EL (cell line): ENCODE data around the gene HPN.
A peak's percentile ranks its signal among the peaks of the same experiment; 100 is the strongest.
"Not testable (repeated sequence)": the region's sequence is repeated elsewhere in the genome, so short reads cannot be mapped to it uniquely, and the experiment has no call there.

Source experiments
- DNase-seq: peaks from one replicate; pipeline ENCODE4 v3.0.0-alpha.2; 2016

The HPN gene

DNA sequence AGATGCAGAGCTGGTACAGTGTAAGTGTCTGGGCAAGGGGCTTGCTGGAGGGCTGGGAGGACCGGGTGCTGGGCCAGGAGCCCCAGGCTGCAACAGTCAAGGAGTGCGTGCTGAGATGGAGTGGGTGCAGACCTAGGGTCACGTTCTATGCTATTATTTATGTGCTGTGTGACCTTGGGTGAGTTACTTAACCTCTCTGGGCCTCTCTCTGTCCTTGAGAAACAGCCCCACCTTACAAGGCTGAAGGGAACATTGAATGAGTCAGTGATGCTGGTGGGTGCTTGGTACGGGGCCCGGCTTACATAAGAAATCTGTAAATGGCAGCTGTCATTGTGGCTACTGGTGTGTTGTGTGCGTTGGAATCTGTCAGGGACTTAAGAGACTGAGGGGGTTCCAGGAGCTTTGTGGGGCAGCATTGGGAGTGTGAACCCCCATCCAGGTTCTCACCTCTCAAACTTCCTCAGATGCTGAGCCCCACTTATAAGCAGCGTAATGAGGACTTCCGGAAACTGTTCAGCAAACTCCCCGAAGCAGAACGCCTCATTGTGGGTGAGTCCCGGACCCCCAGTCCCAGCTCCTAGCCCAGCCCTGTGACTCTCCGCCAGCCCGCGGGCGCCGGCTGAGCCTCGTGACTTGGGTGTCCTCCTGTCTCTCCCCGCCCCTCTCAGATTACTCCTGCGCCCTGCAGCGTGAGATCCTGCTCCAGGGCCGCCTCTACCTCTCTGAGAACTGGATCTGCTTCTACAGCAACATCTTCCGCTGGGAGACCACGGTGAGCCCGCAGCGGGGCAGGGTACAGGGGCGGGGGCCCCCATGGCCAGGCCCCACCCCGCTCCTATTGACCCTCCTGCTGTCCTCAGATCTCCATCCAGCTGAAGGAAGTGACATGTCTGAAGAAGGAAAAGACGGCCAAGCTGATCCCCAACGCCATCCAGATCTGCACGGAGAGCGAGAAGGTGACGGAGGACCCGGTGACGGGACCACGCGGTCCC is 31.8 kb upstream of the HPN start:
- DNase-seq, result no peak

- DNase-seq, result no peak
Measured at GRCh38 chr19:35011091-35011689, 30.3 kb upstream of the HPN start.

DNA sequence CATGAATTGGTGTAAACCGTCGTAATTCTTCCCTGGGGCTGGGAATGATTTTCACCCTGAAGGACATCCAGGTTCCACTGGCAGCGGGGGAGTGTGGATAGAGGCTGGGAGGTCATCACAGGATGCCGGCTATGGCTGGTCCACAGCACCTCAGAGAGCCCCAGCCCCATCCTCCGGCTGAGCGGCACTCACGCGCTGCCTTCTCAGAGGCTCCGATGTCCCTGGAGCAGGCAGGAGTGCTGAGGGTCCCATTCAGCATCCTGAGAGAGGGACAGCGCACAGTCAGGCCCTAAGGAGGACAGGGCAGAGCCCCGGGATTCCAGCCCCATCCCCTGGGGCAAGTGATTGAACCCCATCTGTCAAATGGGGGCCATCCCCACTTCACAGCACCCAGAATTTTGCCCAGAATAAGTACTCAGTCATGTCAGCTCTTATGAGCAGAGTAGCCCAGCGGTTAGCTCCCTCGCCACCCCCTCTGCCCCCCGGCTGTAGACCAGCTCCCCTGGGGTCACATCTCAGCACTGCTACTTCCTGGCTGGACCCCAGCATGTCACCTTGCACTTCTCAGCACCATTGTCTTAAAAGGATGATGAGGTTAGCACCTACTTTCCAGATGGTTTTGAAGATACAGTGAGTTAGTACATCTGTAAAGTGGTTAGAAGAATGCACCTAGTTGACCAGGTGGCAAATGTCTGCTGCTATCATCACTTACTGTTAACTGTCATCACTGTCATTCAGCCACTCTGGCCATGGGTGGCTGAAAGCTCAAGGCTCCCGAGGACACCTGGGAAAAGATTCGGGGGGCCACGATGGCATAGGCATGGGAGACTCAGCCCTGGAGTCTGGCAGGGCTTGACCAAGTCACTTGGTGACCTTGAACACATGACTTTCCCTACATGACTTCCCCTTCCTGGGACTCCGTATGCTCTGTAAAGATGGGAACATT is 29.5 kb upstream of the HPN start:
- DNase-seq, result no peak

DNA sequence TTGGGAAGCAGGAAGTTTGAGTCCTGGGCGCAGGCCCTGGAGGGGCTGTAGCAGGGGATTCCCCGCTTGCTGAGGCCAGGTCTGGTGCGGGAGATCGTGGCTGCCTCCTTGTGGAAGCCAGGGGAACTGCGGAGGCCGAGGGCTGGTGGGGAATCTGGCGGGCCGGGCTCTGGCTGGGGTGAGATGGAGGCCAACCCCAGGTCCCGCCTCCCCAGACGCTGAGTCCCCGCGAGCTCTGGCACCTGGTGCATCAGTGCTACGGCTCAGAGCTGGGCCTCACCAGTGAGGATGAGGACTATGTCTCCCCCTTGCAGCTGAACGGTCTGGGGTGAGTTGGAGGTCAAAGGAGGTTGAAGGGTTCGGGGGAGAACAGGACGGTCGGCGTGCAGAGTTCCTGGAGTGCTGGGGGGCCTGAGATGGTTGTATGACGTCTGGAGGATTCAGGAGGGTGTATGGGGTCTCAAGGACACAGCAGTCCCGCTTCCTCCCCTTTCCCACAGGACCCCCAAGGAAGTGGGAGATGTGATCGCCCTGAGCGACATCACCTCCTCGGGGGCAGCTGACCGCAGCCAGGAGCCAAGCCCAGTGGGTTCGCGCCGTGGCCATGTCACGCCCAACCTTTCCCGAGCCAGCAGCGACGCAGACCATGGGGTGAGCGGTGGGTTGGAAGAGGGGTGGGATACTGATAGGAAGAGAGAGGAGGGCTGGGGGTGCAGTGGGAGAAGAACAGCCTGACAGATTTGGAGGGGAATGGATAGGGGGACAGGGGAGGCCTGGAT is 28.3 kb upstream of the HPN start:
- DNase-seq, result peak; percentile 44

DNA sequence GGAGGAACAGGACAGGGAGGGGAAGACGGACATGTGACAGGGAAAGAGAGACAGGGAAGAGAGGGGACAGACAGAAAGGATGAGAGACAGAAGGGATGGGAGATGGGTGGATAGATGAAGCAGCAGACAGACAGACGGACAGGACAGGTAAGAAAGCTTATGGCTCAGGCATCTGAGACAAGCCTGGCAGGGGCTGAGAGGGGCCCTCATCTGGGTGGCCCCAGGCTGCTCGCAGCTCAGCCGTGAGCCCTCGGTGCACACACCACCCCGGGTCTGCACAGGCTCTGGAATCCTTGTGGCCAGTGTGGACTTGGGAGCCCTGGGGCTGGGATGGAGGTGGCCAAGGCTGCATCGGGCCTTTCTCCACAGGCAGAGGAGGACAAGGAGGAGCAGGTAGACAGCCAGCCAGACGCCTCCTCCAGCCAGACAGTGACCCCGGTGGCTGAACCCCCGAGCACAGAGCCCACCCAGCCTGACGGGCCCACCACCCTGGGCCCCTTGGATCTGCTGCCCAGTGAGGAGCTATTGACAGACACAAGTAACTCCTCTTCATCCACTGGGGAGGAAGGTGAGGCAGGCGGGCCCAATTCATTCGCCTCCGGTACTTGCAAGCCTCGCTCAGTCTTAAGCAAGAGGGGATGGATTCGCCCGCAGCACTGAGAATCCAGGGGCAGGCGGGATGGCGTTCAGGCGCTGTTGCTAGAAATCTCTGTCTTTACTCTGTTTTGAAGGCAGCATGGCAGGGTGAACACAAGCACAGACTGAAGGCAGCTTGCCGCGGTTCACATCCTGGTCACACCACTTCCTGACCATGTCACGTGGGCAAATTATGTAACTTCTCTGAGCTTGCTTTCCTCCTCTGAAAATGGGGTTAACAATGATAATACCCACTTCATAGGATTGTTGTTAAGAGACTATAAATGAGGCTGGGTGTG is 27.4 kb upstream of the HPN start:
- no peak for DNase-seq

DNA sequence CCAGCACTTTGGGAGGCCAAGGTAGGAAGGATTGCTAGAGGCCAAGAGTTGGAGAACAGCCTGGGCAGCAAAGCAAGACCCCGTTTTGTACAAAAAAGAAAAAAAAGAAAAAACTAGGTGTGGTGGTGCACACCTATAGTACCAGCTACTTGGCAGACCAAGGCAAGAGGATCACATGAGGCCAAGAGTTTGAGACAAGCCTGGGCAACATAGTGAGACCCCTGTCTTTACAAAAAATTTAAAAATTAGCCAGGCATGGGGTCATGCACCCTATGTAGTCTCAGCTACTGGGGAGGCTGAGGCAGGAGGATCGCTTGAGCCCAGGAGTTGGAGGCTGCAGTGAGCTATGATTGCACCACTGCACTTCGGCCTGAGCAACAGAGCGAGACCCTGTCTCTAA is 26.7 kb upstream of the HPN start:
- not testable (repeated sequence) for DNase-seq

DNA sequence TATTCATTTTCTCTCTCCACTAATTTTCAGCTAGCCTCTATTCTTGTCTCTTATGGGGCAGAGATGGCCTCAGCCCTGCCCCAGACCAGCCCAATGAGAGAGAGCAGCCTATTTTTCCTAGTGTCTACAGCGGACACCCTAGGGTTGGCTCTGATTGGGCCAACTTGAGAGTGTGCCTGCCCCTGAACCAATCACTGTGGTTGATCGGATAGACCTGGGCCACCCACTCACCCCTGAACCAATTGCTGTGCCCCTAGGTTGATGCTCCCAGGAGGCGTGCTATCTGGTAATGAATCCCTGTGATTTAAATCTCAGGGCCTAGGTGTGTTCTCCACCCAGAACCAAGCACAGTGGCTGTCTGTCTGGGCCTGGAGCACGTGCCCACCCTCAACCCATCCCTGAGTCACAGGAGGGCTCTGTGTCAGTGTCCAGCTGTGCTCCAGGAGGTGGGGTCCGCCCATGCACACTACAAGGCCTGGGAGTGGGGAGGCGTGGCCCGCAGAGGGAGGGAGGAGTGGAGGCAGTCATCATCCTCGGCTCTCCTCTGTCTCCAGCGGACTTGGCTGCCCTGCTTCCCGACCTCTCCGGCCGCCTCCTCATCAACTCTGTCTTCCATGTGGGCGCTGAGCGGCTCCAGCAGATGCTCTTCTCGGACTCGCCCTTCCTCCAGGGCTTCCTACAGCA is 26.1 kb upstream of the HPN start:
- no peak for DNase-seq

DNA sequence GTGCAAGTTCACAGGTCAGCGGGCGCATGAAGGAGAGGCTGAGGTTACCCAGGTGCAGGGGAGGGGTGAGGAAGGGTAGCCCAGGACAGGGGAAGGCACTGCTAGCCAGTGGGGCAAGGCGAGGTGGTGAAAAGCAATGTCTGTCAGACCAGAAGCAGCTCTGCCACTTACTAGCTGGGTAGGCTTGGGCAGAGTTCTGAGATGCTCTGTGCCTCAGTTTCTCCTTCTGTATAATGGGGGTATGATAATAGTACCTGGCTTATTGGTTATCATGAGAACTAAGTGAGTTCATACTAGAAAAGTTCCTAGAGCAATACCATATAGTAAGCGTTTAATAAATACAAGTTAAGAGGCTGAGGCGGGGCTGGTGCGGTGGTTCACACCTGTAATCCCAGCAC is 25.6 kb upstream of the HPN start:
- DNase-seq, result no peak

DNA sequence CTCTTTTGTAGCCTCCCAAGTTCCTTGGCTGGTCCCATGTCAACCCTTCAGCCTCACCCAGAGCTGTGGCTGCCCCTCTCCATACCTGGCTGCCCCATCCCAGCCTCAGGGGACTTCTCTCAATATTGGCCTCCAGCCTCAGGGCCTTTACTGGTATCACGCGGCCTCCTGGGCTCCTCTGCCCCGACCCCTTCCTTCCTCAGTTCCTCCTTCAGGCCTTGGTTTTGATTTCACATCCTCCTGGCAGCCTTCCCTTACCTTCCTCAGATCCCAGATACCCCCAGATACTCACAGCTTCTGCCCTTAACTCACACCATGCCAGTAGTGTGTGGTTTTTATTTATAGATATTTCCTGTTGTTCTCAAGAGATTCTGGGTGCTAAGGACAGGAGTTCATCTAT is 24.0 kb upstream of the HPN start:
- DNase-seq, result no peak

DNA sequence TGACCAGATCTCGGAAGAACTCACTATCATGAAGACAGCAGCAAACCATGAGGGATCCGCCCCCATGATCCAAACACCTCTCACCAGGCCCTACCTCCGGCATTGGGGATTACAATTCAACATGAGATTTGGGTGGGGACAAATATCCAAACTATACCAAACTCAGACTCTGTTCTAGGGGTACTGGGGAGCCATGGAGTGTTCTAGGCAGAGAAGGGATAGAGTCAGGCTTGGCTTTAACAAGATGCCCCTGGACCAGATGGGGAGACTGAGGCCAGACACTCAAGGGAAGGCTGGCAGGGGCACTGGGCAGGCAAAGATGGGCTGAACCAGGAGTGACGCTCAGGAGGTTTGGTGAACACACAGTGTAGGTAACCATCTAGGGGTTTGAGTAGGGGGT is 23.1 kb upstream of the HPN start:
- no peak for DNase-seq

DNA sequence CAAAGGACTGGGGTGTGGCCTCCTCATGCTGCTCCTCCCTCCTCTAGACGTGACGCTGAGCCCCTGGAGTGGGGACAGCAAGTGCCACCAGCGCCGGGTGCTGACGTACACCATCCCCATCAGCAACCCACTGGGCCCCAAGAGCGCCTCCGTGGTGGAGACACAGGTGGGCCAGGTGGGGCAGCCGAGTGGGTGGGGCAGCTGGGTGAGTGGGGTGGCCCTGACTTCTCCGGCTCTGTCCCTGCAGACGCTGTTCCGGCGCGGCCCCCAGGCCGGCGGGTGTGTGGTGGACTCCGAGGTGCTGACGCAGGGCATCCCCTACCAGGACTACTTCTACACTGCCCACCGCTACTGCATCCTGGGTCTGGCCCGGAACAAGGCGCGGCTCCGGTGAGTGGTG is 22.4 kb upstream of the HPN start:
- DNase-seq, result no peak

GRCh38 chr19:35021016-35021415 is 20.5 kb upstream of the HPN start:
- DNase-seq, result no peak

GRCh38 chr19:35021596-35021995 is 19.9 kb upstream of the HPN start:
- DNase-seq, result no peak

DNA sequence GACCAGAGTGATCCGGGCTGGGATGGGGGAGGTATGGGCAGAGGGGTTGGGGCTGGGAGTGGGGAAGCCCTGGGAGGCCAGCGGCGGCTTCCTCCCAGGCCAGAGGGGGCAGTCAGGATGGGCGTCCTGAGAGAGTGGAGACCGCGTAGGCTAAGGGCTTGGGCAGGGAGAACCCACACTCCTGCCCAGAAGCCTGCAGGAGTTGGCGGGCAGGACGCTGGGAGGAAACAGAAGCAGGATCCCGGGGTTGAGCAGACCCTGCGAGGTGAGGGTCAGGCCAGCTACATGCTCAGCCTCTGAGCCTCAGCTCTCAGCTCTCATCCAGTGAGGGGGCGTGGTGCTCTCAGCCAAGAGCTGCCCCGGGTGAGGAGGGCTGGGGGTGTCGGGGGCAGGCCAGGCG is 19.1 kb upstream of the HPN start:
- no peak for DNase-seq

- DNase-seq, result no peak
Measured at GRCh38 chr19:35023428-35023827, 18.1 kb upstream of the HPN start.

DNA sequence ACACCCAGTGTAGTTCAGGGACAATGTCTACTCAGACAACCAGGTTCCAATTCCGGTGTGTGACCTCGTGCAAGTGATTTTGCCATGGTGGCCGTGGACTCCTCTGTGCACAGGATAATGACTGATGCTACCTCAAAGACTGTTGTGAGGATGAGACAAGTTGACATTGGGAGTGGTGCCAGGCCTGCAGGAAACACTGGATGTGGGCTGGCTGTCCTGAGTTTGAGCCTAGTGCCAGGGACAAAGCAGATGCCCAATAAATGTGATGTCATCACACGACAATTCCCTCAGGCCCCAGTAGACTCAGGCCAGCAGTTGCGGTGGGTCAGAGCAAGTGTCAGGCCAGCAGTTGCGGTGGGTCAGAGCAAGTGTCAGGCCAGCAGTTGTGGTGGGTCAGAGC is 17.4 kb upstream of the HPN start:
- DNase-seq, result no peak

- no peak for DNase-seq
Measured at GRCh38 chr19:35025969-35026368, 15.6 kb upstream of the HPN start.

DNA sequence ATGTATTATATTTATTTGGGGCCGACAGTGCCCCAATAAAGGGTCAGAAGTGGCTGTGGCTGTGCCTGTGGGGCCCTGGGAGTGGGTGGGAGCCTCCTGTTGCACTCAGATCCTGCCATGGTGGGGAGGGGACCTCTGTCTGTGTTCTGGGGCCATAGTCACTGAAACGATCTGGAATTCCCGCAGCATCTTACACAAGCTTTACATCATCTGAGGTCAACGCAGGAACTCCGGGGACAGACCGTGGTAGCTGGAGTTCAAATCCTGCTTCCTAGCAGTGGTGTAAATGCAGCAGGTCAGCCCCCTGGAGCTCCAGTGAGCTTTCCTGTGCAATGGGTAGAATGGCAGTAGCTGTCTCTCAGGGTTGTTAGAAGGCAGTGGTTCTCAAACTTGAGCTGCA is 15.1 kb upstream of the HPN start:
- DNase-seq, result no peak

DNA sequence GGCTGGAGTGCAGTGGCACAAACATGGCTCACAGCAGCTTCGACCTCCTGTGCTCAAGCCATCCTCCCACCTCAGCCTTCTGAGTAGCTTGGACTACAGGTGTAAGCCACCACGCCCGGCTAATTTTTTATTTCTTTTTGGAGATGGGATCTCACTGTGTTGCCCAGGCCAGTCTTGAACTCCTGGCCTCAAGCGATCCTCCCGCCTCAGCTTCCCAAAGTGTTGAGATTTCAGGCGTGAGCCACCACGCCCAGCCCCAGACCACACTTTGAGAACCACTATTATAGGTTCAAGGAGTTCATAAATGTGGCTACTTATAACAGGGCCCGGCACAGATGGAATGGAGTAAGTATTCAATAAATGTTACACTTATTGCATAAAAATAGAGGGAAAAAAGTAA is 14.5 kb upstream of the HPN start:
- no peak for DNase-seq

DNA sequence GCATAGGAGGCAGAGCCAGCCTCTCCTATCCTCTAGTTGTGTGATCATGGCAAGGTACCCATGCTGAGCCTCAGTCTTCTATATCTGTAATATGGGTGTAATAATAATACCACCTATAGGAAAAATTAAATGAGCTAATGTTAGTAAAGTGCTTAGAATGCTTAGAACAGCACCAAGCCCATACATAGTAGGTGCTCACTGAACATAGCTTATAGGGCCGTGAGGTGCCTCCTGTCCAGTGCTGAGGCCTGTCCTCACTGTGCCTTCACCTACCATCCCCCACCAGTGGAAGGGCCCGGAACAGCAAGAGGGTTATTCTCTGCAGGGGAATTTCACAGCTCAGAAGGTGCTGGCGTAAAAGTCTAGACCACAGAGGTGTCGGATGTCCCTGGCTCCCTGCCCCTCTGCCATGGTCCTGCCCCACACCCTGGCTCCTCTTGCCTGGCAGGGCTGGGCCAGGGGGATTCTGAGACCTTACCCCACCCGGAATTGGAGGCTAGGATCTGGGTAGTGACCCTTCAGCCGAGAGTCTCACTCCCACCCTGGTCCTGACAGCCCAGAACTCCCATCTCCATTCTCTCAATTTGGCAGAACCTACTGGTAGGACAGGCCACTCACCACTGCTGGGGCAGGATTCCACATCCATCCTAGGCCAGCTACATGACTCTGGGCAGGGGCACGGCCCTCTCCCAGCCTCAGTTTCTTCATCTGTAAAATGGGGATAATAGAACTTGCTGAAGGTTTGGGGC is 13.5 kb upstream of the HPN start:
- DNase-seq, result no peak
